ENCODE data around the gene EVC2.

Gene EVC2

DNA sequence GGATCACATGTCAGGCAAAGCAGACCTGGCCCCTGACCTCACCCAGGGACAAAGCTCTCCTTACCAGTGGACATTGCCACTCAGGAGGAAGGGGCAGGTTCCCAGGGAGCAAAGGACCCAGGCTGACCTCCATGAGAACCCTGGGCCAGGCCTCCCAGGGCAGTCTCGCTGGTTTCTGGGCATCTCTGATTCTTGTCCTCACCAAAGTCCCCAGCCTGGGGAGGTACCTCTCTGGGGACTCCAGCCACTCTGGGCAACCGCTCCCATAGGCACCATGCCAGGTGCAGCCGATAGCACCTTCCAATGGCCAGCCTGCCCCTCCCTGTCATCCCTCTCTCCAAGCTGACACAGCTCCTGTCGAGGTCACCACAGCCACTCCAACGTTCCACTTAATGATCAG is 7.9 kb downstream of the EVC2 start:
- Histone ChIP-seq H3K4me3 (ENCODE audit: low read depth, low read length) (no peak overlapping the region), H3K27me3 (no peaks in the 10 kb centered on the region), H3K36me3 (no peaks in the 10 kb centered on the region), H3K4me1 (no peaks in the 10 kb centered on the region), H3K9me3 (no peaks in the 10 kb centered on the region)
- TF ChIP-seq, protein P1, sequence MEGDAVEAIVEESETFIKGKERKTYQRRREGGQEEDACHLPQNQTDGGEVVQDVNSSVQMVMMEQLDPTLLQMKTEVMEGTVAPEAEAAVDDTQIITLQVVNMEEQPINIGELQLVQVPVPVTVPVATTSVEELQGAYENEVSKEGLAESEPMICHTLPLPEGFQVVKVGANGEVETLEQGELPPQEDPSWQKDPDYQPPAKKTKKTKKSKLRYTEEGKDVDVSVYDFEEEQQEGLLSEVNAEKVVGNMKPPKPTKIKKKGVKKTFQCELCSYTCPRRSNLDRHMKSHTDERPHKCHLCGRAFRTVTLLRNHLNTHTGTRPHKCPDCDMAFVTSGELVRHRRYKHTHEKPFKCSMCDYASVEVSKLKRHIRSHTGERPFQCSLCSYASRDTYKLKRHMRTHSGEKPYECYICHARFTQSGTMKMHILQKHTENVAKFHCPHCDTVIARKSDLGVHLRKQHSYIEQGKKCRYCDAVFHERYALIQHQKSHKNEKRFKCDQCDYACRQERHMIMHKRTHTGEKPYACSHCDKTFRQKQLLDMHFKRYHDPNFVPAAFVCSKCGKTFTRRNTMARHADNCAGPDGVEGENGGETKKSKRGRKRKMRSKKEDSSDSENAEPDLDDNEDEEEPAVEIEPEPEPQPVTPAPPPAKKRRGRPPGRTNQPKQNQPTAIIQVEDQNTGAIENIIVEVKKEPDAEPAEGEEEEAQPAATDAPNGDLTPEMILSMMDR (IDR thresholded peaks at IDR 0.05; ENCODE audit: low read depth, low read length): no peak
- no peak for DNase-seq

DNA sequence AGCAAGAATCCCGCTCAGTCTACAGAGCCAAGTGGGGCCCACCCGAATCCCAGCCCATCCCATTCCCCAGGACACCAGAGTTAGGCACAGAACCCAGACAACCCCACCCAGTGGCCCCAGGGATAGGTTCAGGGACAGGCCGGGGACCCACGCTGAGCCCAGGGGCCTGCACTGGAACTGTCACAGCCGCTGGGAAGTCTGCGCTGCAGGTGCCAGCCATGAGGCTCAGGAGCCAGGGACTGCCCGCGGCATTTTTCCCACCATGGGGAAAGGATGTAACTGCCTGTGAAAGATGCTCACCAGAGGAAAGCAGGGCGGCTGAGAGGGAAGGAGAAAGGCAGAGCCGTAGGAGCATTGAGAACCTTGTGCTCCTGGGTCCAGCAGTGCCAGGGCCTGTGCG is 12.0 kb downstream of the EVC2 start:
- Histone ChIP-seq H3K27me3 (no peaks in the 10 kb centered on the region), H3K9me3 (no peaks in the 10 kb centered on the region), H3K4me1 (no peaks in the 10 kb centered on the region), H3K36me3 (no peaks in the 10 kb centered on the region), H3K4me3 (ENCODE audit: low read depth, low read length) (no peak overlapping the region)
- TF ChIP-seq, protein P1 (IDR thresholded peaks at IDR 0.05; ENCODE audit: low read depth, low read length): no peak
- no peak for DNase-seq

DNA sequence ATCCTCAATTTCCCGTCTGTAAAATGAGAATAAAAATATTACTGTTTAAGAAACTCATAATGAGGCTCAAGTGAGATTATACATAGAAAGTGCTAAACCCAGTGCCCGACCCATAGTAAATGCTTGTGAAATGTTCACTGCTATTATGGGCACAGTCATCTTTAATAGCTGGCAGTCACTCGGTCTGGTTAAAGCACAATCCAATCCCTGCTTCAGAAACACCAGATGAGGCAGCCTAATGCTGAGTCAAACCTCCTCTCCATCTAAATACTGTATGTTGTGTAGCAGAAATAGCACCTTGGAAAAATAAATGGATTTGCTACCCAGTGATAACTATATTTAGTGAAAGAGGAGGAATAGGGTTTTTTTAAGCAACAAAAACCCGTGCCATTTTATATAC is 14.5 kb downstream of the EVC2 start:
- Histone ChIP-seq H3K36me3 (no peaks in the 10 kb centered on the region), H3K9me3 (no peaks in the 10 kb centered on the region)
- DNase-seq: no peak

DNA sequence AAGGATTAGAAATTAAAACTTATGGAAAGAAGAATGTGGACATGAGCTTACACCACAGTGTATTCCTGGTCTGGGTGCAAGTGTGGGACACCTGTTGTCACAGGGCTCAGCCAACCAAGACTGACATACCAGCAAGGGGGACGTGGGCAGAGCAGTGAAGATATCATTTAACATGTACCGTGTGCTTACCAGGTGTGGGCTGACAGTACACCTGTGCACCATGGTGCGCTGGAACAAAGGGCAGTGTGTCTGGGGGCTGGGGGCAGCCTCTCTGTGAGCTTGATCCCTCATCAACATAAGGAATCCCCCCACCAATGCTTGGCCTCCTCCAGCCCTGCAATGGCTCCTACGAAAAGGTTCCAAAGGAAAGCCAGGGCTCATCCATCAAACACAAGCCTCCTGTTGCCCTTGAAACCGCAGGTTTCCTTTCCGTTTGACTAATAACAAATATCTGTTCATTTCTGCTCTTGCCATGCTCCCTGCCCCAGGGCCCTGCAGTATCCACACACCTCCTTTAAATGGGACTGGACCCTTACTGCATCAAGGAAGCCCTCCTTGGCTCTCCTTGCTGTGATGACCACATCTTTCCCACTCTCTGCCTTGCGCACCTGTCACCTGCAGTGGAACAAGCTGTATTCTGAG is 16.7 kb downstream of the EVC2 start:
- DNase-seq: no peak
- no peaks in the 10 kb centered on the region for H3K36me3 ChIP-seq
- H3K4me1 ChIP-seq: no peaks in the 10 kb centered on the region
- TF ChIP-seq, protein P1 (IDR thresholded peaks at IDR 0.05; ENCODE audit: low read depth, low read length): no peak
- H3K9me3 ChIP-seq: no peaks in the 10 kb centered on the region
- H3K4me3 ChIP-seq (ENCODE audit: low read depth, low read length): no peak overlapping the region
- no peaks in the 10 kb centered on the region for H3K27me3 ChIP-seq

More for the DNA sequence above, 14.5 kb downstream of the EVC2 start:
- Histone ChIP-seq H3K4me1 (no peaks in the 10 kb centered on the region), H3K4me3 (ENCODE audit: low read depth, low read length) (no peak overlapping the region), H3K27me3 (no peaks in the 10 kb centered on the region)
- TF ChIP-seq, protein P1 (IDR thresholded peaks at IDR 0.05; ENCODE audit: low read depth, low read length): no peak

DNA sequence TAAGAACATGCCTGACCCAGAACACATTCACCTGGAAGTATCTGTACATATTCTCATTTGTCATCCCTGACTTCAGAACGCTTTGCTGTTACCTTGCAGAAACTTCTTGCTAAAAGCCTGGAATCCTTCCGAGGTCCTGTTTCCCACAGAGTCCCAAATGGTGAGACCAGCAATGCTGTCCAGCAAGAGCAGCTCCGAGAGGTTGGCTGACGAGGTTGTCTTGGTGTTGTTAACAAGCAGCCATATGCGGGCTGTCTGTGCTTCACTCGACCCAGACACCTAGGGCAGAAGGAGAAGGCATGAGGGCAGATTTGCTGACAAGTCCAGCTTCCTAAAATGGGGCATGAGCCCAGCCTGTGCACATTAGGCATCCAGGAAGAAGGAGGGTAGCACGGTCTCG is 19.3 kb downstream of the EVC2 start:
- Histone ChIP-seq H3K4me3 (ENCODE audit: low read depth, low read length) (no peak overlapping the region), H3K4me1 (no peaks in the 10 kb centered on the region), H3K27me3 (no peaks in the 10 kb centered on the region), H3K9me3 (no peaks in the 10 kb centered on the region), H3K36me3 (no peaks in the 10 kb centered on the region)
- no peak for DNase-seq
- TF ChIP-seq, protein P1 (IDR thresholded peaks at IDR 0.05; ENCODE audit: low read depth, low read length): no peak

DNA sequence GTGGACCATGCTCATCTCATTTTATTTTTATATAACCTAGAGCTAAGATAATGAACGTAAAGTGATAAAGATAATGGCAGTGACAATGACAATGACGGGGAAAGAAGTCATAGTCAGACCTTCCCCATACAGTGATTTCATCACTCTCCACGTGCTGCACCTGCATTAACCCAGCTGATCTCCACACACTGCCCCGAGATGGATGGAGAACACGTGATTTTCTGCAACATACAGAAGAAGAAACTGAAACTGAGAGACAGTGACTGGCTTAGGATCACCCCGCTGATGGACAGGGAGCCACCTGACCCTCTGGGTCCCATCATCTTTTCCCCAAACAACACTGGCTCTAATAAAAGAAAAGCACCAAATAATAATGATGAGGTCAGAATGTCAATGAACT is 22.0 kb downstream of the EVC2 start:
- Histone ChIP-seq H3K9me3 (no peaks in the 10 kb centered on the region), H3K27me3 (0 out of 2 replicates have a peak, but pooled peaks cover 2% of the 10 kb centered on the region), H3K36me3 (no peaks in the 10 kb centered on the region), H3K4me1 (no peaks in the 10 kb centered on the region), H3K4me3 (ENCODE audit: low read depth, low read length) (no peak overlapping the region)
- TF ChIP-seq, protein P1 (IDR thresholded peaks at IDR 0.05; ENCODE audit: low read depth, low read length): no peak
- DNase-seq: no peak
